GM18858 (cell line): ENCODE data around the gene HCN2.
A peak's percentile ranks its signal among the peaks of the same experiment; 100 is the strongest.
"Not testable (repeated sequence)": the region's sequence is repeated elsewhere in the genome, so short reads cannot be mapped to it uniquely, and the experiment has no call there.

ENCODE experiments used
- ATAC-seq: cut with Tn5 transposase; IDR thresholded peaks from one replicate; pipeline ENCODE4 v1.9.1; 2021; ENCODE audit not compliant: unreplicated experiment

HCN2 gene

DNA sequence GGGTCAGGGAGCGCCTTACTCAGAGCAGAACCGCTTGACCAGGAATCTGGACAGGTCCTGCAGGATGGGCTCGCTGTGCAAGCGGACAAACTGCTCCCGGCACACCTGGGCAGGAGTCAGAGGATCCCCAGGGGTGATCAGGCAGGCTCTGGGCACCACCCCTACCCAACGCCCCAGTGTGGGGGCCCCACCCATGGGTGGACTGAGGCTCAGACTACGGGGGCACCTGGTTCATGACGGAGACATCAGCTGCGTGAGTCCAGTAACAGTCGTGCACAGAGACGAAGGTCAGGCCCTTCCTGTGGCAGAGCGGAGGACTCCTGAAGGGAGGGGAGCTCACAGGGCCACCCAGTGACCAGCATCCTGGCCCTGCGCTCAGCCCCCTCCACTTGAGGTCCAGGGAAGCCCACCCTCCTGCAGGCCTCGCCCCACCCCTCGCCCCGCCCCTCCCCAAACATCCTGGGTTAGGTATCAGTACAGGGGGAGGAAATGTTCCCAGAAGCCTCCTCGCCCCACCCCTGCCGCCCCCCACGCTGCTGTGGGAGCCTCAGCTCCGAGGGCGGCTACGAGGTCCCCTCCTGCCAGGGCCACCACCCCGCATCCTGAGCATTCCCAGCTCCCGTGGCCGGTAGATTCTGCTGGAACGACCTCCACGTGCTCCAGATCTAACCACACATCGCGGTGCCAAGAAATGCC lies 28.0 kb downstream of the HCN2 start:
- ATAC-seq, result no peak

DNA sequence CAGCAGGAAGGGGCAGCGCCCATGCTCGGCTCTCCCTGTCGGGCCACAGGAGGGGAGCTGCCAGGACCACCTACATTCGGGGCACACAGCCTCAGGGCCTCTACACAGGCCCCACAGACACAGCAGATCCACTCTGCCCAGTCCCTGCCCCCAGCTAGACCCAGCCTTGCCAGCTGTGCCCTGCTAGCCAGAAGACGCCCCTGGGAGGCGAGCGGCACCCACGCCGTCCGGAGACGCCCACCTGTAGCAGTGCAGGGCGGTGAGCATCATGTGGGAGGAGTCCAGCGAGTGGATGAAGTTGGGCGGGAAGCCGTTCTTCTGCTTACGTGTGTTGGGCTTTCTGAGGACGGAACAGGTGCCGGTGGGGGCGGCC lies 28.6 kb downstream of the HCN2 start:
- ATAC-seq, result no peak

DNA sequence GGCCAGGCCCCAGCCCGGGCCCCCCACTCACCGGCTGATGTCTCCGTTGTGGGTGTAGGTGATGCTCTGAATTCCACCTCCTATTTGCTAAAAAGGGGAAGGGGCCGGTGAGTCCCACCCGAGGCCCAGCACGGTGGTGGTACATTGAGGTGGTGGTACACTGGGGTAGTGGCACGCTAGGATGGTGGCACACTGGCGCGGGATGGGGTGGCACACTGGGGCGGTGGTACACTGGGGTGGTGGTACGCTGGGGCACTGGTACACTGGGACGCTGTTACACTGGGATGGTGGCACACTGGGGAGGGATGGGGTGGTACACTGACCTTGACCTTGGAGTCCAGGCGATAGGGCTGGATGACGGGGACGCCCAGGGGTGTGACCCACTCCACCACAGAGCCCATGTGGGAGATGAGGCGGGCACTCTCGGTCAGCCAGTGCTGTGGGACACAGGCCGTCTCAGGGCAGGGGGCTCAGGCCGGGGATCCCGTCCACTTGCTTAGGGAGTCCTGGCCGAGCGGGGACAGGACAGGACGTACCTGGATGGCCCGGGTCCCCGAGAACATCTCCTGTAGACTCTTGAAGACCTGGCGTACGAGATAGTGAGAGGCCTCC lies 29.1 kb downstream of the HCN2 start:
- ATAC-seq, result no peak

DNA sequence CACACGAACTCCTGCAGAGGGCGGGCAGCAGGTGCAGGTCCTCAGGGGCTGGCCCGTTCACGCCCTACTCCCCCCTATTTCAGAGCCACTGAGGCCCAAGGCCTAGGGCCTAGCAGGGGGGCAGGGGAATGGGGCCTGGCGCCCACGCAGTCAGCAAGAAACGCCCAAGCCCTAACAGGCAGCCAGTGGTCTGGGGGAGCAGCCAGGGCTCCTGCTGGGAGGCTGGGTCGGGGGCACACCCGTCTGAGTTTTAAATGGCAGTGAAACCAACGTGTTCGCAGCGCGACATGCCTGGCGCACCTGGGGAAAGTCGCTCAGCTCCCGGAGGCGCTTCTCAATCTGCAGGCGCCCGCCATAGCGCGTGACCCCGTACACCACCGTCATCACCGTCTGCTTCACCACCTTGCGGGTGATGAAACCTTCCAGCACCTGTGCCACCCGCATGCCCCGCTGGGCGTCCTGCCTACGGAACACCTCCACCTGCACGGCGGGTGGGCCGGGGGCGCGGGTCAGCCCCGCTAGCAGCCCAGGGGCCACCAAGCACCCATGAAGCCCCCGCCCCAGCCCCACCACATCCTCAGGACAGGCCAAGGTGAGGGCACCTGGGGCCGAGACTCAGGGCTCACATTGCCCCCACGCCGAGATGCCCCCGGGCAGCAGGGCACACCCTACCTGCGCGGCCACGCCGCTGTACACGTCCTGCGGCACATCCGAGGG lies 29.8 kb downstream of the HCN2 start:
- no peak for ATAC-seq

DNA sequence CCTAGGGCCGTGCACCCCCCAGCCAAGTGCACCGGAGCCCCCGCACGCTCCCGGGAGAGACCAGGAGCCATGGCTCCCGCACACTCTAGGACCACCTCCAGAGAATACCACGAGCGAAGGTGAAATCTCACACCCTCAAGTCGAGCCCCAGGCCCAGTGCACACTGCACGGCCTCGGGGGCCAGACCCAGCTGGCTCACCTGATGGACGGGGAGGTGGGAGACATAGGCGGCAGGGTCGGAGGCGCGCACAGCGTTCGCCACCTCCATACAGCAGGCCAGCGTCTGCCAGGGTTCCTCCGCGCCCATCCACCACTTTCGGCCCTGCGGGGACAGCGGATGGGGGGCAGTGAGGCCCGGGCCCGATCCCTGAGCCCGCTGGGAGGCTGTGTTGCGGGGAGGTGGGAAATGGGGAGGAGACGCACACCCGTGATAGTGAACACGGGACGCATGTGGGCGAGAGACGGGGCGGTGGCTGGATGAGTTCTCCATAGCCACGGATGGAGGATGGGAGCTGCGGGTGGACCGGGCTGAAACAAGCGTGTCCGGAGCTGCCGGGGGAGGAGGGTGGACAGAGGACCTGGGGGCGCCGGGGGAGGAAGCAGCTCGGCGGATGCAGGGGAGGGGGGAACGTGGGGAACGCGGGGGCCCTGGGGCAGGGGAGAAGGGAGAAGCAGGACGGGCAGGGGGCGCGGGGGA lies 30.6 kb downstream of the HCN2 start:
- no peak for ATAC-seq

DNA sequence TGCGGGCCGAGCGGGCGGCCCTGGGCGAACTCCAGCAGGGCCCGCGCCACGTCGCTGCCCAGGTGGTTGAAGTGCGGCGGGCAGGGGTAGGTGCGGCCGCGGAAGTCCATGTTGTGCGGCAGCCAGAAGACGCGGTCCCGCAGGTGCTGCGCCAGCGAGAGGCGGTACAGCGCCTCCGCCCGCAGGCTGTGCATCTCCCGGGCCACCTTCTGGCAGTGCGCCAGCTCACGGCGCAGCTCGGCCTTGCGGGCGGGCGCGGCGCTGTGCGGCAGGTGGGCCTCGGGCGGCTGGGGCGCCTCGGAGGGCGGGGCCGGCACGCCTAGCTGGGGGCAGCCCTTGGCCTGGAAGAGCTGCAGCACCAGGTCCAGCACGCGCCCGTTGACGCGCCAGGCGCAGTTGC lies 31.5 kb downstream of the HCN2 start:
- ATAC-seq, result not testable (repeated sequence)

DNA sequence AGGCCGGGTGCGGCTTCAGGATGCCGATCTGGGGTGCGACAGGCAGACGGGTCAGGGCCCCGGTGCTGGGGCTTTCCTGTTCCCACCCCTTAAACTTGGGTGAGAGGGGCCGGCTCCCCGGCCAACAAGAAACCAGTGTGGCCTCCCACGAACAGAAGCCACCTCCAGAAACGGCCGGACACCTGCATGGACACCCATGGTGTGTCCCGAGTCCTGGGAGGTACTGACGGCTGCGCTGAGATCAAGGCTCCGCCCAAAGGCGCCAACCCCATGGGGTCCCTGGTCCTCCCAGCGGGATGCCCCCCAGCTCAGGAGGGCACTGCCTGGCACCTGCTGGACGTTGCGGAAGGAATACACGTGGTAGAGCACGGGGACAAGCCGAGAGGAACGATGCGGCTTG lies 32.1 kb downstream of the HCN2 start:
- ATAC-seq, result no peak

DNA sequence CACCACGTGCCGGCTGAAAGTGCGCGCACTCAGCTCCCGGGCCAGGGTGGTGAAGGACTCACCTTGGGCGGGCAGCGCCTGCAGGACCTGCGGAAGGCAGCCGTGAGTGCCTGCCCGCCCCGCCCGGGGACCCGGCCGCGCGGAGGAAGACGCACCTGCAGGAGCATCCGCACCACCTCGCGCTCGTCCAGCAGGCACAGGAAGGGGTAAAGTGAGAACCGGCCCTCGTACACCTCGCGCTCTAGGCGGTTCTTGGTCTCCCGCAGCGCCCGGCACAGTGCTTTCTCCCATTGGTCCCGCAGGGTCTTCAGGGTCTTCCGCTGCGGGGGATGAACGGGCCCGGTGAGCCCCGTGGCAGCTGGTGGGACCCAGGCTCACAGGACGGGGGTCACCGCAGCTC lies 33.0 kb downstream of the HCN2 start:
- ATAC-seq, result no peak

DNA sequence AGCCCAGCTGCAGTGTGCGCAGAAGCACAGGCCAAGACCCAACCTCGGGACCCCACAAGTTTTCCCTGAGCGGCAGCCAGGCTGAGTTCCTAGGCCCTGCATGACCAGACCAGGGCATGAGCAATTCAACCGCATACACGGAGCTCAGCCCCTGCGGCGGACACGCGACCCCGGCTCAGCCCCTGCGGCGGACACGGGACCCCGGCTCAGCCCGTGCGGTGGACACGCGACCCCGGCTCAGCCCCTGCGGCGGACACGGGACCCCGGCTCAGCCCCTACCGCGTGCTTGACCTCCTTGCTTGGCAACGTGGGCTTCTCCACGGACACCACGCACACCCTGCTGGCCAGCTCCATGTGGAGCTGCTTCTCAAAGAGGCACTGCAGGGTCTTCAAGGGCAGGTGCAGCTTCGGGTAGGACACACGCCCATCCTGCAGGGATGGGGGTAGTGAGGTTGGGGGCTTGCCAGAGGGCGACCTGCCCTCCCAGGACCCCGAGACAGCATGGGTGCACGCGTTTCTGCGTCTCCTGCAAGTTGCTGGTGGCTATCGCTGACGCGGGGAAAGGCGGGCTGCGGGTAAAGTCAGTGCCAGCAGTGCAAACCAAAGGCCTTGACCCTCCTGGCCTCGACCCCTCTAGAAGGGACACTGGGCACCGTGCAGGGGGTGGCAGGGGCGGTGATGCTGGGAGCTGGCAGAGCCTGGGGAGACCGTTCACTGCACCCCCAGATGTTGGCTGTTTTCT lies 33.7 kb downstream of the HCN2 start:
- ATAC-seq, result no peak

DNA sequence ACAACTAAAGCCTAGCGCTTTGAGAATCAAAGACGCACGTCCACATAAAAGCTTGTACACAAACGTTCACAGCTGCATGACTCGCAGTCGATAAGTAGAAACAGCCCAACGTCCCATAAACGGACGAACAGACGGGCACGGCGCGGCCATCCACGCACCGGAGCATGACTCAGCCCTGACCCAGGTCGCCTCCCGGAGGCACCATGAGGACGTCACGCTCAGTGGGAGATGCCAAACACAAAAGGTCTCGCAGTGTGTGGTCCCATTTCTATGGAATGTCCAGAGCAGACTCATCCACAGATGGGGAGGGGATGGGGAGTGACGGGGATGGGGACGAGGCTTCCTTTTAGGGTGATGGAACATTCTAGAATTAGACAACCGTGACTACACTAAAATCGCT lies 34.3 kb downstream of the HCN2 start:
- no peak for ATAC-seq

DNA sequence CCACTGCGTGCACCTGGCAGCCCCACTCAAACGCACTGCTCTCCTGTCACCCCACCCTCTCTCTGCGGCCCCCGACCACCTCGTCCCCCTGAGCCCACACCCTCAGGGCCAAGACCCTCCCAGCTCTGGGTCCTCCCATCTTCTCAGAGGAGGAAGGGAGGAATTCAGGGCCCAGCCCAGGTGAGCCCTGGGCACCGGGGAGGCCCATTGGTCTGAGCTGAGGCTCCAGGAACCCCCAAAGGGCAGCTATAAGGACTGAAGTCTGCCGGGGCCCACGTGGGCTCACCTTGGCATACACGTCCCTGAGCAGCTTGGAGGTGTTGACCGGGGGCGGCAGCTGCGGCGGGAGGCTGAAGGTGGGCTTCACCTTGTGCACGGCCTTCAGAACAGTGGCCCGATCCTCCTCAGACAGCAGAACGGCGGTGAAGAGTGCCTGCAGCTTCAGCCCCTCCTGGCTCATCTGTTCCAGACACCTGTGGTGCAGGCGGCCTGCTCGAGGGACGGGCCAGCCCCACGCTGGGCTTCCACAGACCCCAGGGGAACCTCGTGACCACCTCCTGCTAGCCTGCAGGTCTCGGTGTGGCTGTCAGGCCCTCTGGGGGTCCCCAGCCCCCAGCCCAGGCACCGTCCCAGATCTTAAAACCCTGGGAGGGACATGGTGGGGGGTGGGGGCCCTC lies 34.9 kb downstream of the HCN2 start:
- ATAC-seq, result no peak

DNA sequence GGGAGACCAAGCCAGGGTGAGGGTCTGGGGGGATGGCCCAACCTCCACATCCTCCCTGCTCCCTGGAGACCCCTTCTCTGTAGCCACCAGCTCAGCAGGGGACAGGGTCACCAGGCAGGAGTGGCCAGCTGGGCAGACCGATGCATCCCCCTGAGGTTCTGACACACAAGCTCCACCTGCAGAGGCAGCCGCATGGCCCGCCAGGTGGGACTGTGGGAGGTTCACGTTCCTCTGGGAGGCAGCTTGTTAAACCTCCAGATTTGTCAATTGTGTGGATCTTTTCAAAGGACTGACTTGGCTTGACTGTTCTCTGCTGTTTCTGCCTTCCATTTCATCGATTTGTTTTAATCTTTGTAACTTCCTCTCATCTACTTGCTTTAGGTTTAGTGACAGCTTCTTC lies 35.6 kb downstream of the HCN2 start:
- ATAC-seq, result no peak

DNA sequence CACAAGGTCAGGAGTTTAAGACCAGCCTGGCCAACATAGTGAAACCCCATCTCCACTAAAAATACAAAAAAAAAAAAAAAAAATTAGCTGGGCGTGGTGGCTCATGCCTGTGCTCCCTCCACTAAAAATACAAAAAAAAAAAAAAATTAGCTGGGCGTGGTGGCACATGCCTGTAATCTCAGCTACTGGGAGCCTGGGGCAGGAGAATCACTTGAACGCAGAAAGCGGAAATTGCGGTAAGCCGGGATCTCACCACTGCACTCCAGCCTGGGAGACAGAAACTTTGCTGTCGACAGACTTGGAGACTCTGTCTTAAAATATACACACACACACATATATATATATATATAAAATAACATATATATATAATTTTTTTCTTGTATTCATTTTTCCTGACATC lies 36.9 kb downstream of the HCN2 start:
- not testable (repeated sequence) for ATAC-seq

DNA sequence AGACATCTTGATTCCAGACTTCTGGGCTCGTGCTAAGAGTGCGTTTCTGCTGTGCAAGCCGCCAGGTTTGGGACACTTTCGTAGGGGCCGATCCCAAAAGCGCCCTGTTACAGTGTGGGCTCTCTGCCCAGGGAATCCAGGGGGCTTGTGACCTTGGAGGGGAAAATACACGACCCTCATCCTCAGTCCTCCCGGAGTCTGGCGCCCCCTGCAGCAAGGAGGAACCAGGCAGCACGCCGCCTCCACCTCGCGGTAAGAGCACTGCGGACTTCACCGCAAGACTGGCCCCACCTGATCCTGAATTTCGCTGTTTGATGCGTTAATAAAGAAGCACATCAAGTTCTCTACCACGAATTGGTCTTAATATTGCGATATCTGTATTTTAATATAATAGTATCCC lies 38.5 kb downstream of the HCN2 start:
- ATAC-seq, result no peak

DNA sequence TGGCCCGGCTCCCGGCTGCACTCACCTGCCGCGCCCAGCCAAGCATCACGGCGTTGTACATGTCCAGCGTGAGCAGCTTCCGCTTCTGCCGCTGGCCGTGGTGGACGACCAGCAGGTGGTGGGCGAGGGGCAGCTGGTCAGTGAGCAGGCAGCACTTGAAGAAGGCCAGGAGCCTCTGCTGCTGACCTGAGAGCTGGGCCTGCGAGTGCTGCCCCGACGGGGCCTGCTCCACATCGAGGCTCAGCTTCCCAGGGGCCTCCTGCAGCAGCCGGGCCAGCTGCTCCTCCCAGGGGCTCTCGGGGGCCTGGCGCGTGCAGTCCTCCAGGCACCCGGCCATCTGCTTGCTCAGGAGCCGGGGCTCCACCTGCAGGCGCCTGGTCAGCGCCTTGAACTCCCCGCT lies 39.8 kb downstream of the HCN2 start:
- ATAC-seq, result not testable (repeated sequence)

DNA sequence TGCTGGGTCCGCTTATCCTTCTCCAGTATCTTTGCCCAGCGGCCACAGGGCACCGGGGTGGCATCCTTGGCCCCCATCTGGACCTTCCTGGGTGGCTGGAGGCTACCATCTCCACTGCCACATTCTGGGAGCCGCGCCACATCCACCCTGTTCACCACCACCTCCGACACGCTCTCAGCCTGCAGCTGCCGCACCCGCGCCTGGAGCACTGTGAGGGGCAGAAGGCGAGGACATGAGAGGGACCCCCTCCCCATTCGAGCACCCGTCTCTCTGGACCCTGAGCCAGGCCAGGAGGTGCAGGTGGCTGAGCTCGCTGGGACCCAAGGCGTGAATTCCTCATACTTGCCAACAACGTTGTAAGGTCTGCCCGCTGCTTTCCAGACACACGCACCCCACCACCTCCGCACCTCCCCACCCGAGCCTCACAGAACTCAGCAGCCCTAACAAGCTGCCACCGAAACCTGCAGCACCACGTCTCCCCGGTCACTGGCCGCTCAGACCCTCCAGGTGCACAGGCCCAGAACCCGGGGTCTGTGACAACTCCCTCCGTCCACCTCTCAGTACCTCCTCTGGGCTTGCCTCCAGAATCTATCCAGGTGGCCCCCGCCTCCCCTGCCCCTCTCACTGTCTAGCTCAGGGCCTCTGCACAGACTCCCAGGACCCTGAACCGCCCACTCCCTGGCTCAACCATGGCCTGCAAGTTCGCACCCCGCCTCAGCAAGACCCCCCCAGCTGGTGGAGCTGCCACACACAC lies 40.5 kb downstream of the HCN2 start:
- ATAC-seq, result no peak

DNA sequence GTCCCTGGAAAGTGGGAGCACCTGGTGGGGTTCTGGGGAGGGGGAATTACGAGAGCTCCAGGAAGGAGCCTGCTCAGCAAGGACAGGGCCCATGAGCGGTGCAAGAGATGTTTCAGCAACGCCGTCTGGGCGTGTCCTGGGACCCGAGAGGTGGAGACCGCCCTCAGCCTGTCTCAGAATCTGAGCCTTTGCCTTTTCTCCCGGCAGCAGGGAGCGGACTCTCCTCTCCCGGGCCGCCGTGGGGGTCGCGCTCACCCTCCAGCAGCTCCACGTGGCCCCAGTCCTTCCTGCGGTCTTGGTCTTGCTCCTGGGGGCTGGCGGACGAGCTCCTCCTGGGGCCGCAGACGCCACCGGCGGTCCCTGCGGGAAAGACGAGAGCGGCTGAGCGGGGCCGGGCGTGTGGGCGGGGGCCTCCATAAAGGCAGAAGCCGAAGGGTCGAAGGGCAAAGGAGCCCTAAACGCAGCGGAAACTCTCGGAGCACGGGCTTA lies 42.9 kb downstream of the HCN2 start:
- no peak for ATAC-seq

DNA sequence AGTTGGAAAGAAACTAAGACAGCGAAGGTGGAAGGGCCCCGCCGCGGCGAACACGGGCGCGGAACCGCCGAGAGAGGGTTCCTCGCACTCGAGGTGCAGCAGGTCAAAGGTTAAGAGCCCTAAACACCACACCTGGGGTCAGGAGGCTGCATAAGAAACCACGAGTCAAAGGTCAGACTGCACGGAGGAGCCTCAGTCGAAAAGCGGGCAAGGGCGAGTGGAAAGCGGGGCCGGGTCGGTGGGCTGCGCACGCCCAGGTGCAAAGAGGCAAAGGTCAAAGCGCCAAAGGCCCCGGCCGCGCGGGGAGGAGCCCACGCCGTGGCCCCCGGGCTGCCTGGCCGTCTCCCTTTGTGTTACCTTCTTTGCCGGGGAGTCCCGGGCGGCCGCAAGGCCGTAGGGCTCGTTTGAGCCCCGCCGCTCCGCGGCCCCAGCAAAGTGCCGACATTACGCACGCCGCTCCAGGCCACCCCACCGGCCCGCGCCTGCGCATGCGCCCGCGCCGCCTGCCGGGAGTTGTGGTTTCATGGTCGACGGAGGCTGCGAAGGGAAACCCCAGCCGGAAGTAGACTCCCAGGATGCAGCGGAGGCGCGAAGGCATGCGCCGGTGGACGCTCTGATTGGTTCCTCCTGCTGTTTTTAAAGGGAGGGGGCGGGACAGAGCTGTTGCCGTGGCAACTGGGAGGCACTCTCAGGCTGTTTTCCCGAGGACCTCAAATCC lies 43.5 kb downstream of the HCN2 start, which contains the start of gene POLRMT:
POLRMT (minus strand) TSS at position 470 of the 718 bp plus-strand sequence; CDS start at position 445, 25 bp downstream.
- peak; percentile 56 for ATAC-seq
